Superior temporal gyrus (tissue), 1 donor: ENCODE data around the gene GPN3.
A peak's percentile ranks its signal among the peaks of the same experiment; 100 is the strongest.
"Not testable (repeated sequence)": the region's sequence is repeated elsewhere in the genome, so short reads cannot be mapped to it uniquely, and the experiment has no call there.

Source experiments
- DNase-seq: peaks from one replicate; pipeline ENCODE4 v3.0.0-alpha.2; 2016; ENCODE audit errors: extremely low spot score

Gene GPN3

GRCh38 chr12:110444455-110444854 is 23.6 kb downstream of the GPN3 start:
- no peak for DNase-seq

DNA sequence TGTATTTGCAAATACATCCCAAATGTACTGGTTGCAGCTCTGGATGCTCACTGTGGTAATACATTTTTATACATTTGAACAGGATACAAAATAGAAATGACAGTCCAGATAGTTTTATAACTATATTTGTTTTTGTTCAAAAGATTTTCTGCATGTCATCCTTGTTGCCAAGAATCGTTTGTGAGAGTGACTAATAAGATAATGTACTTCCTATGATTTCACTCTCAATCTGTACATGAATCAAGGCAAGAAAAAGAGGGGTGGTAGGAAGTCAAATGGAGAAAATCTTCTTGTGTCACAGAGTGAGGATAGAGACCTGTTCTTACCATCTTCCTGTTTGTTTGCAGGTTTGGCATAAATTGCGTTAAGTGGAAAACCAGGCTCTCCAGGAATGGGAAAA is 31.8 kb downstream of the GPN3 start:
- no peak for DNase-seq

DNA sequence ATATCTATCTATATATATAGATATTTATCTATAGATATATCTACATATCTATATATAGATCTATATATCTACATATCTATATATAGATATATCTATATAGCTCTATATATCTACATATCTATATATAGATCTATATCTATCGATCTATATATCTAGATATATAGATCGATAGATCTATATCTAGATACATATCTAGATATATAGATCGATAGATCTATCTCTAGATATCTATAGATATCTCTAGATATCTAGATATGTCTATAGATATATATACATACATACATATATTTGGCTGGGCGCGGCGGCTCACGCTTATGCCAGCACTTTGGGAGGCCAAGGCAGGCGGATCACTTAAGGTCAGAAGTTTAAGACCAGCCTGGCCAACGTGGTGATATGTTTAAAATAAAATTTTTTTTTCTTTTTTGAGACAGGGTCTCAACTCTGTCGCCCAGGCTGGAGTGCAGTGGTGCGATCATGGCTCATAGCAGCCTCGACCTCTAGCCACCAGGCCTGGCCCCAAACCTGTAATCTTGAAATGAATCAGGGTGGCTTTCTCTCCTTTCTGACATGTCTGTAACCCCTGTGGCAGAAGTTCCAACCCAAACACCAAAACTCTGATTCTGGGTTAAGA is 36.0 kb downstream of the GPN3 start:
- no peak for DNase-seq

DNA sequence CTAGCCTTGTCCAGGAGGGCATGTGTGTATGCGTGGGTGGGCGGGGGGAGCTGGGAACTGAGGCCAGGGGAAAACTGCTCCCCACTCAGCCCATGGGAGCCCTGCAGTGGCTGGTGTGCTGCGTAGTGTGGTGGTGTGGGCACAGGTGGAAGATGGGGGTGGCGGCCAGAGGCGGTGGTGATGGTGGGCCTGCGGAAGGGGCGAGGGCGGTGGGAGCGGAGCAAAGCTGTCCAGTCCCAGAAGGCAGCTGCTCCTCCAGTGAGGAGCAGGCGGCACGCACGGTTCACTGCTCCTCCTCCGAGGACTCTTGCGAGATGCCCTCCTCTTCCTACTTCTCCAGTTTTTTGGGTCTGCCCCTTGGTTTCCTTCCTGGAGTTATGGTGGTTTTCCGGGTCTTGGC is 38.4 kb downstream of the GPN3 start:
- DNase-seq: not testable (repeated sequence)

DNA sequence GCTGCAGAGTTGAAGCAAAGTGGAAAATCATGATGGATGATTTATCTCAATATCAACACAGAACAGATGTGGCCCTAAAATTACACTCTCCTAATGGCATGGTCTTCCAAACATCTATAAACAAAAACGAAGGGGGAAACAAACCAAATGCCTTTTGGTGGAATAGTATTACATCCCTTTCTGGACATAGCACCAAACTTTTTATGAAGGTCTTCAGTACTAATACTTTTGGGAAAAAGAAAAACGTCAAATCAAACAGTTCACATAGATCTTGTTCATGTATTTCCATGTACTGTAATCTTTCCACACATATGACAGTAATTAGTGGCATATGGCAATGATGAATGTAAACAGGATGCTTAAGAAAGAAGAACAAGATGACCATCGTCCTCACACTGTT is 41.7 kb downstream of the GPN3 start:
- no peak for DNase-seq

- no peak for DNase-seq
Observed at GRCh38 chr12:110424237-110424636, 43.8 kb downstream of the GPN3 start.

- DNase-seq: no peak
Observed at GRCh38 chr12:110421701-110422100, 46.4 kb downstream of the GPN3 start.

DNA sequence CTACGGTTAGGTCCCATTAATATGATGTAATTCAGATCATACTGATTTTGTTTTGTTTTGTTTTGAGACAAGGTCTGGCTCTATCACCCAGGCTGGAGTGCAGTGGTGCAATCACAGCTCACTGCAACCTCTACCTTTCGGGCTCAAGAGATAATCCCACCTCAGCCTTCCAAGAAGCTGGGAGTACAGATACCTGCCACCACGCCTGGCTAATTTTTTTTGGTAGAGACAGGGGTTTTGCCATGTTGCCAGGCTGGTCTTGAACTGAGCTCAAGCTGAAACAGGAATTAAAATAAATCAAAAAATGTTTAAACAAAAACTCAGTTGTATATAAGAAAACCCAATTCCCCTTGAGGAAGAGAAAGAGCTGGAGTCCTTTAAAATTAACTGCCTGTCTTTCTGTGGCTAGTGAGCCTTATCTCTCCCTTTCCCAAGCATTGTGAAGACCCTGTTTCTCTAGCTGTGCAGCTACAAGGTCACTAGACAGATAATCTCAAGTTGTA is 46.8 kb downstream of the GPN3 start:
- DNase-seq: no peak

DNA sequence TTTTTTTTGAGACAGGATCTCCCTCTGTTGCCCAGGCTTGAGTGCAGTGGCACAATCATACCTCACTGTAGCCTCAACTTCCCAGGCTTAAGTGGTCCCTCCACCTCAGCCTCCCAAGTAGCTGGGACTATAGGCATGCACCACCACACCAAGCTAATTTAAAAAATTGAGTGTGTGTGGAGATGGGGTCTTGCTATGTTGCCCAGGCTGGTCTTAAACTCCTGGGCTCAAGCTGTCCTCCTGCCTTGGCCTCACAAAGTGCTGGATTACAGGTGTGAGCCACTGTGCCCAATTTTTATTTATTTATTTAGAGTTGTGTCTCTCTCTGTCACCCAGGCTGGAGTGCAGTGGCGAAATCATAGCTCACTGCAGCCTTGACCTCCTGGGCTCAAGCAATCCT is 47.4 kb downstream of the GPN3 start:
- not testable (repeated sequence) for DNase-seq

DNA sequence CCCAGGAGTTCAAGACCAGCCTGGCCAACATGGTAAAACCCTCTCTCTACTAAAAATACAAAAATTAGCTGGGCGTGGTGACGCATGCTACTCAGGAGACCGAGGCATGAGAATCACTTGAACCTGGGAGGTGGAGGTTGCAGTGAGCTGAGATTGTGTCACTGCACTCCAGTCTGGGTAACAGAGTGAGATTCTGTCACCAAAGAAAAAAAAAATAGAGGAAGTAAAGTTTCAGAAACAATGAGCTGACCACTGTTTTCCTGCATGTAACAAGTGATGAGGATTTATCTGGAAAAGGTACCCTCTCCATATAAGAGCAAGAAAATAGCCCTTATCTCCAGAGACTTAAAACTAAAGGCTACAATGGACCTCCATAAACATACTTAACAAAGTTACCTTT is 50.9 kb downstream of the GPN3 start:
- not testable (repeated sequence) for DNase-seq

- DNase-seq: not testable (repeated sequence)
Observed at GRCh38 chr12:110410086-110410485, 58.0 kb downstream of the GPN3 start.

GRCh38 chr12:110405126-110405662 is 62.9 kb downstream of the GPN3 start:
- not testable (repeated sequence) for DNase-seq

- peak; percentile 86 for DNase-seq
Observed at GRCh38 chr12:110403976-110404682, 63.9 kb downstream of the GPN3 start.

- DNase-seq: peak; percentile 93
Observed at GRCh38 chr12:110403146-110403975, 64.7 kb downstream of the GPN3 start, which contains the start of gene ANAPC7. Gene ANAPC7 (minus strand): TSS chr12:110403708. CDS start chr12:110403627, 81 bp downstream.
